Natural killer cell treated with Interleukin-12 subunit alpha and Interleukin-12 subunit beta and Interleukin-15 and Interleukin-18, amount 100 ng/mL, for 72 hours (primary cell): ENCODE data around the gene TRABD2A. TPM values are rescaled to one million over a fixed set of nuclear protein-coding genes. Genes with fewer than 3 reads are reported as not detected.

Experiments used
- ATAC-seq, 2 donors: fragments of 150-1000 bp; cut with Tn5 transposase in 1 of 2; sonication (Bioruptor Pico), chemical (Tn5 transposase) in 1 of 2; 2 replicates each; pipeline ENCODE4 v1.10.0; 2021
- DNase-seq: peaks from one replicate; pipeline ENCODE4 v3.0.0; 2022; ENCODE audit warnings: low spot score
- H3K27ac Mint-ChIP-seq, 2 donors: 1 replicate in 1 of 2; 2 replicates in 1 of 2; pipeline ENCODE4 v1.8.0; 2022; ENCODE audit warnings: mixed read lengths in 2 of 2, mild to moderate bottlenecking in 1 of 2, moderate library complexity in 1 of 2
- H3K27me3 Mint-ChIP-seq, 2 donors: 1 replicate in 1 of 2; 2 replicates in 1 of 2; pipeline ENCODE4 v1.8.0; 2022; ENCODE audit warnings: mixed read lengths in 2 of 2
- H3K36me3 Mint-ChIP-seq: one replicate; pipeline ENCODE4 v1.8.0; 2022; ENCODE audit warnings: mixed read lengths
- H3K4me1 Mint-ChIP-seq, 2 donors: 1 replicate in 1 of 2; 2 replicates in 1 of 2; pipeline ENCODE4 v1.8.0; 2022; ENCODE audit warnings: low read depth in 2 of 2, mixed read lengths in 2 of 2, mild to moderate bottlenecking in 1 of 2
- H3K4me3 Mint-ChIP-seq: one replicate; pipeline ENCODE4 v1.8.0; 2022; ENCODE audit warnings: mixed read lengths
- H3K9me3 Mint-ChIP-seq: 2 replicates; pipeline ENCODE4 v1.8.0; 2022; ENCODE audit warnings: mixed read lengths
- total RNA-seq, 2 donors: library from RNA; stranded (reverse); gene quantifications; one replicate each; pipeline ENCODE4 v1.2.3, GENCODE V29; 2022

The TRABD2A gene
- total RNA-seq, 2 donors from 2014 or later = 6.6 to 18.3 TPM

- H3K9me3 Mint-ChIP-seq = peaks cover 3% of the 10 kb centered on the region
- H3K4me3 Mint-ChIP-seq = peak overlapping the region; percentile 74
- H3K4me1 Mint-ChIP-seq = peaks cover 52 to 61% of the 10 kb centered on the region in 2 donors
- ATAC-seq (peak; percentile 34 to 37), DNase-seq (peak; percentile 50)
- no peaks in the 10 kb centered on the region for H3K27me3 Mint-ChIP-seq
- H3K36me3 Mint-ChIP-seq = no peaks in the 10 kb centered on the region
- peak overlapping the region; percentile 87 to 98 for H3K27ac Mint-ChIP-seq
Observed at GRCh38 chr2:84846741-84847142, 34.1 kb downstream of the TRABD2A start.

- peak overlapping the region; percentile 74 for H3K4me3 Mint-ChIP-seq
- no peaks in the 10 kb centered on the region for H3K27me3 Mint-ChIP-seq
- DNase-seq = peak; percentile 61
- H3K36me3 Mint-ChIP-seq = no peaks in the 10 kb centered on the region
- H3K27ac Mint-ChIP-seq = peak overlapping the region; percentile 87 to 98
- peaks cover 3% of the 10 kb centered on the region for H3K9me3 Mint-ChIP-seq
- H3K4me1 Mint-ChIP-seq = peaks cover 49 to 57% of the 10 kb centered on the region in 2 donors
- peak; percentile 68 for ATAC-seq
Observed at GRCh38 chr2:84846041-84846663, 34.7 kb downstream of the TRABD2A start.

GRCh38 chr2:84844141-84844540 lies 36.7 kb downstream of the TRABD2A start:
- peak; percentile 10 for DNase-seq
- ATAC-seq = no peak
- Mint-ChIP-seq H3K4me1 (peaks cover 45 to 58% of the 10 kb centered on the region in 2 donors), H3K27ac (peak overlapping the region; percentile 87 to 98), H3K4me3 (peak overlapping the region; percentile 10), H3K9me3 (no peaks in the 10 kb centered on the region), H3K27me3 (peaks cover 0 to 5% of the 10 kb centered on the region in 2 donors), H3K36me3 (no peaks in the 10 kb centered on the region)

- Mint-ChIP-seq H3K9me3 (peaks cover 2% of the 10 kb centered on the region), H3K4me1 (peaks cover 28 to 39% of the 10 kb centered on the region in 2 donors), H3K36me3 (peaks cover 9% of the 10 kb centered on the region), H3K4me3 (no peak overlapping the region), H3K27me3 (peaks cover 0 to 5% of the 10 kb centered on the region in 2 donors), H3K27ac (no peak overlapping the region)
- no peak for ATAC-seq
- DNase-seq = peak; percentile 25
Observed at GRCh38 chr2:84841577-84841976, 39.3 kb downstream of the TRABD2A start.

GRCh38 chr2:84840306-84840705 lies 40.6 kb downstream of the TRABD2A start:
- Mint-ChIP-seq H3K9me3 (peaks cover 3% of the 10 kb centered on the region), H3K27ac (peak overlapping the region in 1 of 2 donors; percentile 53), H3K4me1 (peaks cover 16 to 26% of the 10 kb centered on the region in 2 donors), H3K27me3 (peaks cover 0 to 5% of the 10 kb centered on the region in 2 donors), H3K36me3 (peaks cover 19% of the 10 kb centered on the region), H3K4me3 (peak overlapping the region; percentile 2)
- no peak for ATAC-seq
- DNase-seq = no peak

GRCh38 chr2:84839851-84840250 lies 41.0 kb downstream of the TRABD2A start:
- no peak for ATAC-seq
- Mint-ChIP-seq H3K4me3 (peak overlapping the region; percentile 2), H3K27ac (peak overlapping the region in 1 of 2 donors; percentile 53), H3K36me3 (peaks cover 19% of the 10 kb centered on the region), H3K9me3 (peaks cover 3% of the 10 kb centered on the region), H3K27me3 (peaks cover 0 to 5% of the 10 kb centered on the region in 2 donors), H3K4me1 (peaks cover 15 to 25% of the 10 kb centered on the region in 2 donors)
- no peak for DNase-seq

GRCh38 chr2:84838434-84839145 lies 42.3 kb downstream of the TRABD2A start:
- Mint-ChIP-seq H3K4me1 (peaks cover 6 to 15% of the 10 kb centered on the region in 2 donors), H3K27ac (no peak overlapping the region), H3K4me3 (no peak overlapping the region), H3K36me3 (peaks cover 19% of the 10 kb centered on the region), H3K27me3 (peaks cover 0 to 5% of the 10 kb centered on the region in 2 donors), H3K9me3 (peaks cover 3% of the 10 kb centered on the region)
- ATAC-seq (no peak), DNase-seq (no peak)

GRCh38 chr2:84836215-84836614 lies 44.7 kb downstream of the TRABD2A start:
- no peak overlapping the region for H3K4me3 Mint-ChIP-seq
- peaks cover 19% of the 10 kb centered on the region for H3K36me3 Mint-ChIP-seq

GRCh38 chr2:84833481-84834150 lies 47.3 kb downstream of the TRABD2A start:
- H3K36me3 Mint-ChIP-seq = peaks cover 19% of the 10 kb centered on the region
- DNase-seq (no peak), ATAC-seq (peak in 1 of 2 donors; percentile 31)
- peaks cover 7 to 11% of the 10 kb centered on the region in 2 donors for H3K4me1 Mint-ChIP-seq
- H3K9me3 Mint-ChIP-seq = peaks cover 3% of the 10 kb centered on the region
- peak overlapping the region in 1 of 2 donors; percentile 52 for H3K27ac Mint-ChIP-seq
- no peak overlapping the region for H3K4me3 Mint-ChIP-seq
- no peaks in the 10 kb centered on the region for H3K27me3 Mint-ChIP-seq

More at GRCh38 chr2:84836215-84836614, 44.7 kb downstream of the TRABD2A start:
- Mint-ChIP-seq H3K9me3 (peaks cover 3% of the 10 kb centered on the region), H3K27me3 (peaks cover 0 to 5% of the 10 kb centered on the region in 2 donors), H3K4me1 (peaks cover 11 to 14% of the 10 kb centered on the region in 2 donors), H3K27ac (no peak overlapping the region)
- DNase-seq (no peak), ATAC-seq (no peak)

- peaks cover 10 to 14% of the 10 kb centered on the region in 2 donors for H3K4me1 Mint-ChIP-seq
- peaks cover 3% of the 10 kb centered on the region for H3K9me3 Mint-ChIP-seq
- H3K4me3 Mint-ChIP-seq = no peak overlapping the region
- ATAC-seq = peak in 1 of 2 donors; percentile 31
- peaks cover 19% of the 10 kb centered on the region for H3K36me3 Mint-ChIP-seq
- DNase-seq = no peak
- H3K27me3 Mint-ChIP-seq = no peaks in the 10 kb centered on the region
- H3K27ac Mint-ChIP-seq = peak overlapping the region in 1 of 2 donors; percentile 52
Observed at GRCh38 chr2:84832772-84833461, 48.0 kb downstream of the TRABD2A start.

- H3K36me3 Mint-ChIP-seq = peaks cover 4% of the 10 kb centered on the region
- DNase-seq (no peak), ATAC-seq (no peak)
- no peak overlapping the region for H3K4me3 Mint-ChIP-seq
- H3K9me3 Mint-ChIP-seq = no peaks in the 10 kb centered on the region
- peaks cover 10 to 14% of the 10 kb centered on the region in 2 donors for H3K4me1 Mint-ChIP-seq
- H3K27ac Mint-ChIP-seq = peak overlapping the region in 1 of 2 donors; percentile 19
- H3K27me3 Mint-ChIP-seq = no peaks in the 10 kb centered on the region
Observed at GRCh38 chr2:84830758-84831500, 50.0 kb downstream of the TRABD2A start.

GRCh38 chr2:84830095-84830494 lies 50.8 kb downstream of the TRABD2A start:
- peaks cover 10 to 14% of the 10 kb centered on the region in 2 donors for H3K4me1 Mint-ChIP-seq
- no peaks in the 10 kb centered on the region for H3K27me3 Mint-ChIP-seq
- DNase-seq (no peak), ATAC-seq (no peak)
- no peak overlapping the region for H3K27ac Mint-ChIP-seq
- H3K4me3 Mint-ChIP-seq = no peak overlapping the region
- H3K36me3 Mint-ChIP-seq = no peaks in the 10 kb centered on the region
- H3K9me3 Mint-ChIP-seq = no peaks in the 10 kb centered on the region

- Mint-ChIP-seq H3K4me1 (peaks cover 10 to 14% of the 10 kb centered on the region in 2 donors), H3K4me3 (no peak overlapping the region), H3K36me3 (no peaks in the 10 kb centered on the region), H3K9me3 (no peaks in the 10 kb centered on the region), H3K27ac (no peak overlapping the region), H3K27me3 (no peaks in the 10 kb centered on the region)
- no peak for DNase-seq
- no peak for ATAC-seq
Observed at GRCh38 chr2:84829693-84830092, 51.2 kb downstream of the TRABD2A start.
